GM21619 (cell line): Measurements from ENCODE around the gene PLBD1.
A peak's percentile ranks its signal among the peaks of the same experiment; 100 is the strongest.

Experiments
- ATAC-seq: cut with Tn5 transposase; IDR thresholded peaks from one replicate; pipeline ENCODE4 v1.9.1; 2021; ENCODE audit not compliant: unreplicated experiment

PLBD1 gene

GRCh38 chr12:14570231-14570630 lies 2.5 kb upstream of the PLBD1 start:
- ATAC-seq: no peak

- ATAC-seq: no peak
Observed at GRCh38 chr12:14564336-14564959, 3.2 kb downstream of the PLBD1 start.

GRCh38 chr12:14563046-14563445 lies 4.6 kb downstream of the PLBD1 start:
- no peak for ATAC-seq

- ATAC-seq: no peak
Observed at GRCh38 chr12:14562279-14562678, 5.4 kb downstream of the PLBD1 start.

- ATAC-seq: no peak
Observed at GRCh38 chr12:14561677-14562238, 5.9 kb downstream of the PLBD1 start.

GRCh38 chr12:14560904-14561574 lies 6.6 kb downstream of the PLBD1 start:
- ATAC-seq: no peak

GRCh38 chr12:14558473-14558959 lies 9.2 kb downstream of the PLBD1 start:
- no peak for ATAC-seq

GRCh38 chr12:14557966-14558365 lies 9.7 kb downstream of the PLBD1 start:
- no peak for ATAC-seq

GRCh38 chr12:14554281-14555007 lies 13.2 kb downstream of the PLBD1 start:
- ATAC-seq: no peak

GRCh38 chr12:14548609-14549008 lies 19.1 kb downstream of the PLBD1 start:
- ATAC-seq: no peak

- no peak for ATAC-seq
Observed at GRCh38 chr12:14547571-14547970, 20.1 kb downstream of the PLBD1 start.

- ATAC-seq: no peak
Observed at GRCh38 chr12:14545144-14546124, 22.2 kb downstream of the PLBD1 start.

GRCh38 chr12:14540801-14541462 lies 26.8 kb downstream of the PLBD1 start:
- ATAC-seq: peak; percentile 75

GRCh38 chr12:14537088-14537487 lies 30.6 kb downstream of the PLBD1 start:
- no peak for ATAC-seq

- no peak for ATAC-seq
Observed at GRCh38 chr12:14532152-14532551, 35.5 kb downstream of the PLBD1 start.

GRCh38 chr12:14525964-14526363 lies 41.7 kb downstream of the PLBD1 start:
- ATAC-seq: no peak

- ATAC-seq: no peak
Observed at GRCh38 chr12:14521822-14522221, 45.9 kb downstream of the PLBD1 start.

GRCh38 chr12:14514946-14515345 lies 52.7 kb downstream of the PLBD1 start:
- no peak for ATAC-seq

- ATAC-seq: no peak
Observed at GRCh38 chr12:14514154-14514842, 53.4 kb downstream of the PLBD1 start.
